CD4-positive, alpha-beta T cell (primary cell): ENCODE data around the gene JAZF1. TPM values are rescaled to one million over a fixed set of nuclear protein-coding genes. Genes with fewer than 3 reads are reported as not detected.
A peak's percentile ranks its signal among the peaks of the same experiment; 100 is the strongest.

Experiments
- ATAC-seq: fragments of 200-7000 bp; cut with Tn5 transposase; one replicate; pipeline ENCODE4 v1.10.0; 2022; ENCODE audit warnings: mild to moderate bottlenecking; ENCODE audit not compliant: poor library complexity
- CTCF ChIA-PET: fragments of 350-600 bp; sonication (Branson Sonifier 250); formaldehyde crosslinking; loops from one replicate; lab custom pipeline; 2021; ENCODE audit warnings: antibody characterized with exemption, inconsistent platforms; lab: Charles Lee
- POLR2A ChIA-PET: fragments of 350-600 bp; sonication (Branson Sonifier 250); formaldehyde crosslinking; loops from one replicate; lab custom pipeline; 2021; ENCODE audit warnings: antibody characterized with exemption, inconsistent platforms; lab: Charles Lee
- DNase-seq, 14 experiments: peaks; one replicate each; pipeline ENCODE4 v3.0.0-alpha.2; 2013 to 2020; ENCODE audit warnings: mixed read lengths in 2 of 14
- H3K27ac ChIP-seq, 2 donors: one replicate each; pipeline versions ENCODE4 v1.5.1 to v1.7.0; 2013; ENCODE audit warnings: low read length in 2 of 2, low read depth in 1 of 2, mild to moderate bottlenecking in 1 of 2
- H3K27me3 ChIP-seq, 2 experiments: 1 replicate in 1 of 2; 2 replicates in 1 of 2; pipeline versions ENCODE4 v1.6.1 to v1.7.0; 2013; ENCODE audit warnings: low read length in 2 of 2, control low read depth in 1 of 2, mild to moderate bottlenecking in 1 of 2, moderate library complexity in 1 of 2; ENCODE audit not compliant: insufficient read depth in 2 of 2, control insufficient read depth in 1 of 2
- H3K36me3 ChIP-seq: one replicate; pipeline ENCODE4 v1.6.1; 2013; ENCODE audit warnings: low read length, control low read depth; ENCODE audit not compliant: insufficient read depth
- H3K4me1 ChIP-seq: one replicate; pipeline ENCODE4 v1.6.1; 2013; ENCODE audit warnings: low read length, control low read depth; ENCODE audit not compliant: insufficient read depth
- H3K4me3 ChIP-seq: one replicate; pipeline ENCODE4 v1.5.1; 2013; ENCODE audit warnings: mild to moderate bottlenecking, low read length, moderate library complexity
- H3K9me3 ChIP-seq, 2 experiments: 1 replicate in 1 of 2; 2 replicates in 1 of 2; pipeline versions ENCODE4 v1.6.1 to v1.7.0; 2013; ENCODE audit warnings: low read length in 2 of 2, mild to moderate bottlenecking in 2 of 2, control low read depth in 1 of 2, moderate library complexity in 1 of 2; ENCODE audit not compliant: control insufficient read depth in 1 of 2, insufficient read depth in 1 of 2
- H3K27ac Mint-ChIP-seq: one replicate; pipeline ENCODE4 v1.8.0; 2020; ENCODE audit warnings: mixed read lengths
- H3K27me3 Mint-ChIP-seq: one replicate; pipeline ENCODE4 v1.8.0; 2021; ENCODE audit warnings: mixed read lengths
- H3K36me3 Mint-ChIP-seq: one replicate; pipeline ENCODE4 v1.8.0; 2021; ENCODE audit warnings: low read depth, mixed read lengths
- H3K4me1 Mint-ChIP-seq: one replicate; pipeline ENCODE4 v1.8.0; 2021; ENCODE audit warnings: low read depth, mixed read lengths
- H3K4me3 Mint-ChIP-seq: one replicate; pipeline ENCODE4 v1.8.0; 2020; ENCODE audit warnings: mild to moderate bottlenecking, mixed read lengths
- H3K9me3 Mint-ChIP-seq: one replicate; pipeline ENCODE4 v1.8.0; 2020; ENCODE audit warnings: mixed read lengths
- CTCF ChIP-seq: fragments of 200-600 bp; IDR thresholded peaks from one replicate; pipeline ENCODE4 v1.8.0; 2022; ENCODE audit warnings: antibody characterized with exemption, mild to moderate bottlenecking
- intact Hi-C, 2 experiments: fragments of 100-400 bp; cut with DNase I in 1 of 2; cut with micrococcal nuclease in 1 of 2; formaldehyde crosslinking; loops; one replicate each; pipeline versions ENCODE4 v1.15.1 to v1.9.0; 2023 to 2025; cut with DNase I, micrococcal nuclease
- total RNA-seq, 174 experiments: library from RNA in 2 of 174; stranded (reverse) in 2 of 174; gene quantifications; one replicate each; pipeline ENCODE4 v1.2.3 and lab custom pipeline; 2021 to 2026

The JAZF1 gene
- total RNA-seq, 2 experiments from 2014 or later = 9.9 to 11.1 TPM

- CTCF ChIA-PET = interaction anchor here (0.8 kb wide), 1 partner anchor 63 kb away, joined by 3 read pairs; no protein-coding TSS in a partner anchor
- no peaks in the 10 kb centered on the region for H3K27me3 ChIP-seq
- H3K4me1 Mint-ChIP-seq = peaks cover 5% of the 10 kb centered on the region
- intact Hi-C loops = no loop called here
- no peaks in the 10 kb centered on the region for H3K9me3 Mint-ChIP-seq
- H3K4me3 ChIP-seq = no peak overlapping the region
- no peaks in the 10 kb centered on the region for H3K27me3 Mint-ChIP-seq
- no peak for TF ChIP-seq CTCF
- H3K9me3 ChIP-seq = no peaks in the 10 kb centered on the region
- no peaks in the 10 kb centered on the region for H3K36me3 Mint-ChIP-seq
- DNase-seq (no peak), ATAC-seq (no peak)
- H3K27ac ChIP-seq = no peak overlapping the region
- H3K27ac Mint-ChIP-seq = no peak overlapping the region
- H3K4me3 Mint-ChIP-seq = no peak overlapping the region
- POLR2A ChIA-PET = interaction anchor here (0.7 kb wide), 1 partner anchor 14 kb away, joined by 3 read pairs; no protein-coding TSS in a partner anchor
- H3K4me1 ChIP-seq = peaks cover 4% of the 10 kb centered on the region
- H3K36me3 ChIP-seq = no peaks in the 10 kb centered on the region
Observed at GRCh38 chr7:28060371-28060950, 120.1 kb downstream of the JAZF1 start.

DNA sequence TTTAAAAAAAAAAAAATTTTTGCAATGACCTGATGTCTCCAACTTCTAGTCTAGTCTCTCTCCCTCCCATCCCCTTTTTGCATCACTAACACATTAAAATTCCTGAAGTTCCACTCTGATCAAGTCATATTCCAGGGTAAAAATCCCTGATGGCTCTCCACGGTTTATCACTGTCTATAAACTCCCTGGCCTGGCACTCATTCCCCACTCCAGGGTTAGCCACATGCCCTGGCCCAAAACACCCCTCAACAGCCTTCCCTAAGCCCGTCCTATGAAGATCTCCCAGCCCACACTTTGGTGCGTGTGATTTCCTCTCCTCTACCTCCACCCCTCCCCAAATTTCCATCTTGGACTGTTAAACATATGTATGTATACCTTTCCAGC, 125.4 kb downstream of the JAZF1 start:
- DNase-seq (no peak), ATAC-seq (no peak)
- no peaks in the 10 kb centered on the region for H3K27me3 Mint-ChIP-seq
- no peak overlapping the region for H3K4me3 Mint-ChIP-seq
- ChIA-PET POLR2A (no interaction called here), CTCF (interaction anchor here (1.4 kb wide), 1 partner anchor 14 kb away, joined by 3 read pairs; no protein-coding TSS in a partner anchor)
- Histone ChIP-seq H3K27ac (no peak overlapping the region), H3K4me3 (no peak overlapping the region), H3K27me3 (no peaks in the 10 kb centered on the region), H3K36me3 (no peaks in the 10 kb centered on the region), H3K9me3 (no peaks in the 10 kb centered on the region), H3K4me1 (peaks cover 6% of the 10 kb centered on the region)
- H3K4me1 Mint-ChIP-seq = peaks cover 20% of the 10 kb centered on the region
- intact Hi-C loops = no loop called here
- H3K27ac Mint-ChIP-seq = no peak overlapping the region
- peaks cover 2% of the 10 kb centered on the region for H3K9me3 Mint-ChIP-seq
- no peaks in the 10 kb centered on the region for H3K36me3 Mint-ChIP-seq
- no peak for TF ChIP-seq CTCF

DNA sequence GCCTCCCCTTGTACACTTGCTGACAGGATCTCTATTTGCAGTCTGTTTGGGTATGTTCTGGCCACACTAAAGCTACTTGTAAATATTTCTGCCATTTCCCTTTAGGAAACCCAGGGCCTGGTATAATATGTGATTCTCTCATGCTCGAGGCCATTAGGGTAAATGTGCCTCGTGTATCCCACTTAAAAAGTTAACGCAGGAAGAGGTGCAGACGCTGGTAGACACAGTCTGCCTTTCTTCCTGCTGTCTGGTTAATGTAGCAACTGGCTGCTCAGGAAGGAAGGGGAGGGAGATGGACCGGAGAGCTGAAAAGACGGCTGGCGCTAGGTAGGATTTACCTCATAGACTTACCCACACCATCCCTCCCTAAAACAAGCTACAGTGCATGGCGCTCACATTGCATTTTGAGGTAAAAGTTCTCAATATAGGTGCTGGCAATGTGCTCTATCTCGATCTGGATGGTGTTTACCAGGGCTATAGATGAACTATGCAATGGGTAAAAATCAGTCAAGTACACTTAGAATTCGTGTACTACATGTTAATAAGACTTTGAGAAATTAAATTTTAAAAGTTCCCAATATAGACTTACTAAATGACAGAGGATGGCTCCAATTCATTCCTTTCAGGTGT, 125.9 kb downstream of the JAZF1 start:
- DNase-seq (peak in 4 of 14 experiments; percentile 2 to 30 (median 18)), ATAC-seq (peak; percentile 72)
- CTCF ChIA-PET = no interaction called here

More for the DNA sequence above, 125.9 kb downstream of the JAZF1 start:
- no peaks in the 10 kb centered on the region for H3K27me3 ChIP-seq
- peaks cover 2% of the 10 kb centered on the region for H3K9me3 Mint-ChIP-seq
- peaks cover 20% of the 10 kb centered on the region for H3K4me1 Mint-ChIP-seq
- H3K4me1 ChIP-seq = peaks cover 6% of the 10 kb centered on the region
- H3K36me3 ChIP-seq = no peaks in the 10 kb centered on the region
- POLR2A ChIA-PET = no interaction called here
- no peaks in the 10 kb centered on the region for H3K9me3 ChIP-seq
- no peak overlapping the region for H3K27ac ChIP-seq
- no peak overlapping the region for H3K4me3 ChIP-seq
- no peaks in the 10 kb centered on the region for H3K36me3 Mint-ChIP-seq
- no peaks in the 10 kb centered on the region for H3K27me3 Mint-ChIP-seq
- intact Hi-C loops = no loop called here
- no peak overlapping the region for H3K4me3 Mint-ChIP-seq
- H3K27ac Mint-ChIP-seq = no peak overlapping the region
- no peak for TF ChIP-seq CTCF
